PC-3 (cell line): ENCODE measurements around the gene C1QL2.

Source experiments
- CTCF ChIP-seq: fragments of 300-600 bp; sonication (generic); conservative IDR thresholded peaks from 2 replicates; pipeline ENCODE4 v1.5.1; 2017; ENCODE audit warnings: antibody characterized with exemption, low read depth, mild to moderate bottlenecking, low read length
- EZH2 ChIP-seq: fragments of 300-600 bp; sonication (generic); IDR thresholded peaks from one replicate; pipeline ENCODE4 v1.6.1; 2017; ENCODE audit warnings: antibody characterized with exemption, mild to moderate bottlenecking, low read length; ENCODE audit not compliant: unreplicated experiment
- EZH2phosphoT487 ChIP-seq: fragments of 300-600 bp; sonication (generic); IDR thresholded peaks from 2 replicates; pipeline ENCODE4 v1.6.1; 2018; ENCODE audit warnings: mild to moderate bottlenecking, antibody characterized with exemption, low read length, borderline replicate concordance

- TF ChIP-seq CTCF (no peak), EZH2 (no peak), EZH2phosphoT487 (no peak)
These were observed 37.3 kb upstream of the C1QL2 start for GRCh38 chr2:119195887-119196286.
